Suprapubic skin (tissue), 4 donors: Measurements from ENCODE around the gene ACOX3.

Experiments used
- POLR2A ChIP-seq, 2 donors: fragments of 450-650 bp; IDR thresholded peaks; one replicate each; pipeline ENCODE4 v1.6.1; 2017; ENCODE audit warnings: antibody characterized with exemption in 2 of 2, mild to moderate bottlenecking in 2 of 2, moderate library complexity in 2 of 2
- POLR2AphosphoS5 ChIP-seq, 3 donors: sonication (generic); formaldehyde crosslinking; IDR thresholded peaks; one replicate each; pipeline ENCODE4 v1.6.1; 2017; ENCODE audit warnings: antibody characterized with exemption in 3 of 3
- TF ChIP-seq, protein P1 (sequence below), 2 donors: fragments of 200-600 bp in 1 of 2; fragments of 450-650 bp in 1 of 2; sonication (generic) in 1 of 2; IDR thresholded peaks; one replicate each; pipeline ENCODE4 v1.5.1; 2016 to 2019; ENCODE audit warnings: antibody characterized with exemption in 2 of 2, mild to moderate bottlenecking in 1 of 2, moderate library complexity in 1 of 2

DNA sequence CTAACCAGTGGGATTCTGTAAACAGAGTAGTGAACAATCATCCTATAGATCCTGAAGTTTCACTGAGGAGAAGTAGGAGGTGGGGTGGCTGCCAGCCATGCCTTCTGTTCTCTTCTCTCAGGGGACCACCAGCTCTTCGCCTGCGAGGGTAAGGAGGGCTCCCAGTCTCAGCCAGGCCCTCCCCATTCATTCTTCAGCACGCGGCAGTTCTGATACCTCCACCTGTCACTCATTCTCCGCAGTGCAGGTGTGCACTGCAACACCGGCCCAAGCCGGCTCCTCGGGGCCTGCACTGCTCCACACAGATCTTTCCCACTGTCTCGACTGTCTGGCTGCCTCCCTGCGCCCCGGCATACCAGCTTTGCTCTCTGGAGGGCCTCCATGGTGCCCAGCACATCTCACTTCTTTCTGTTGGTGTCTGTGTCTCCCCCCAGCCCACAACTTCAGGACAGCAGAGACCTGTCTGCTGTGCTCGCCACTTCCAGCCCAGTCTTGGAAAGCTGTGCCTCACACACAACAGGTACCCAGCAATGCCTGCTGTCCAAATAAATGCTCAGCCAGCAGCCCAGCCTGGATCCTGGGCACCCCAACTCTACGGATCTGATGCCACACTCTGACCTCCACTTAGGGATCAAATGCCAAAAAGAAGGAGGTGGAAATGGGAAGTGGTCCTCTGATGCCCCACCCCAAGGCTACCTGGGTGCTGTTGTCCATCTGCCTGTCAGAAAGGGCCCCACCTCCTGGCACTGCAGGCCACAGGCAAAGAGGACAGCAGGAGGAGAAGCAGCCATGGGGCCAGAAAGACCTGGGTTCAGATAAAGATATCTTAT is 29.0 kb downstream of the ACOX3 start:
- TF ChIP-seq, protein P1, sequence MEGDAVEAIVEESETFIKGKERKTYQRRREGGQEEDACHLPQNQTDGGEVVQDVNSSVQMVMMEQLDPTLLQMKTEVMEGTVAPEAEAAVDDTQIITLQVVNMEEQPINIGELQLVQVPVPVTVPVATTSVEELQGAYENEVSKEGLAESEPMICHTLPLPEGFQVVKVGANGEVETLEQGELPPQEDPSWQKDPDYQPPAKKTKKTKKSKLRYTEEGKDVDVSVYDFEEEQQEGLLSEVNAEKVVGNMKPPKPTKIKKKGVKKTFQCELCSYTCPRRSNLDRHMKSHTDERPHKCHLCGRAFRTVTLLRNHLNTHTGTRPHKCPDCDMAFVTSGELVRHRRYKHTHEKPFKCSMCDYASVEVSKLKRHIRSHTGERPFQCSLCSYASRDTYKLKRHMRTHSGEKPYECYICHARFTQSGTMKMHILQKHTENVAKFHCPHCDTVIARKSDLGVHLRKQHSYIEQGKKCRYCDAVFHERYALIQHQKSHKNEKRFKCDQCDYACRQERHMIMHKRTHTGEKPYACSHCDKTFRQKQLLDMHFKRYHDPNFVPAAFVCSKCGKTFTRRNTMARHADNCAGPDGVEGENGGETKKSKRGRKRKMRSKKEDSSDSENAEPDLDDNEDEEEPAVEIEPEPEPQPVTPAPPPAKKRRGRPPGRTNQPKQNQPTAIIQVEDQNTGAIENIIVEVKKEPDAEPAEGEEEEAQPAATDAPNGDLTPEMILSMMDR (IDR thresholded peaks at IDR 0.05), result no peak
- TF ChIP-seq POLR2A (IDR thresholded peaks at IDR 0.05) (no peak), POLR2AphosphoS5 (IDR thresholded peaks at IDR 0.05) (no peak)
